Keratinocyte (primary cell): ENCODE measurements around the gene CD81. TPM values are rescaled to one million over a fixed set of nuclear protein-coding genes. Genes with fewer than 3 reads are reported as not detected.

Experiments used
- DNase-seq: peaks from one replicate; pipeline ENCODE4 v3.0.0-alpha.2; 2011; ENCODE audit warnings: low read depth, missing footprints, low spot score
- FAIRE-seq: peaks from 2 replicates; lab custom pipeline; 2011; peaks lifted over from hg19 to GRCh38; lab: Jason Lieb, UNC
- H2AFZ ChIP-seq: 2 replicates; pipeline ENCODE4 v1.6.0; 2012; ENCODE audit warnings: low read length, control low read depth, inconsistent platforms; ENCODE audit not compliant: control insufficient read depth
- H3K27ac ChIP-seq: 2 replicates; pipeline ENCODE4 v1.5.1; 2011; ENCODE audit warnings: low read length; ENCODE audit not compliant: control insufficient read depth, insufficient read depth
- H3K27me3 ChIP-seq: 3 replicates; pipeline ENCODE4 v1.6.0; 2011; ENCODE audit warnings: low read length; ENCODE audit not compliant: control insufficient read depth, insufficient read depth; ENCODE audit errors: extremely low read depth
- H3K36me3 ChIP-seq, 2 experiments: 2 replicates in 1 of 2; 3 replicates in 1 of 2; pipeline ENCODE4 v1.5.1; 2011; ENCODE audit warnings: low read length in 2 of 2, mild to moderate bottlenecking in 1 of 2; ENCODE audit not compliant: control insufficient read depth in 2 of 2, insufficient read depth in 2 of 2; ENCODE audit errors: extremely low read depth in 1 of 2
- H3K4me1 ChIP-seq: 3 replicates; pipeline ENCODE4 v1.5.1; 2011; ENCODE audit warnings: low read length; ENCODE audit not compliant: control insufficient read depth, insufficient read depth; ENCODE audit errors: extremely low read depth
- H3K4me2 ChIP-seq: 3 replicates; pipeline ENCODE4 v1.6.0; 2011; ENCODE audit warnings: low read depth, low read length; ENCODE audit not compliant: control insufficient read depth, insufficient read depth; ENCODE audit errors: extremely low read depth
- H3K4me3 ChIP-seq, 3 experiments: fragments of 200-600 bp in 1 of 3; sonication (generic) in 1 of 3; 2 replicates in 2 of 3; 3 replicates in 1 of 3; pipeline ENCODE4 v1.5.1; 2011 to 2016; ENCODE audit warnings: low read length in 3 of 3, mild to moderate bottlenecking in 3 of 3, control low read depth in 2 of 3, inconsistent platforms in 1 of 3, low read depth in 1 of 3, mixed read lengths in 1 of 3, mixed run types in 1 of 3, moderate library complexity in 1 of 3; ENCODE audit not compliant: control insufficient read depth in 2 of 3, insufficient read depth in 2 of 3; ENCODE audit errors: extremely low read depth in 1 of 3
- H3K79me2 ChIP-seq: 2 replicates; pipeline ENCODE4 v1.6.0; 2012; ENCODE audit warnings: low read length; ENCODE audit not compliant: control insufficient read depth, insufficient read depth
- H3K9ac ChIP-seq: 3 replicates; pipeline ENCODE4 v1.6.0; 2011; ENCODE audit warnings: low read length; ENCODE audit not compliant: control insufficient read depth, insufficient read depth; ENCODE audit errors: extremely low read depth
- H3K9me1 ChIP-seq: 3 replicates; pipeline ENCODE4 v1.6.0; 2011; ENCODE audit warnings: low read length; ENCODE audit not compliant: control insufficient read depth, insufficient read depth; ENCODE audit errors: extremely low read depth
- H3K9me3 ChIP-seq: 2 replicates; pipeline ENCODE4 v1.5.1; 2012; ENCODE audit warnings: low read depth, low read length; ENCODE audit not compliant: control insufficient read depth
- H4K20me1 ChIP-seq: 3 replicates; pipeline ENCODE4 v1.6.0; 2011; ENCODE audit warnings: low read length; ENCODE audit not compliant: control insufficient read depth, insufficient read depth; ENCODE audit errors: extremely low read depth
- EZH2 ChIP-seq: IDR thresholded peaks from one replicate; pipeline ENCODE4 v1.6.1; 2012; ENCODE audit warnings: inconsistent platforms, mild to moderate bottlenecking, low read length, moderate library complexity
- dilution Hi-C: fragments of 300-500 bp; cut with MboI; formaldehyde crosslinking; loops from one replicate; pipeline ENCODE4 v1.7.0; 2020; ENCODE audit warnings: low sequenced_read_pairs; ENCODE audit not compliant: extremely low pct_ligation_motif_present
- polyA plus RNA-seq, 5 experiments: library from polyadenylated mRNA; depleted of rRNA in 3 of 5; stranded (reverse) in 3 of 5; stranded (forward) in 1 of 5; unstranded in 1 of 5; fragments of >200 nt; gene quantifications; 1 replicate in 1 of 5; 2 replicates in 3 of 5; 3 replicates in 1 of 5; pipeline versions ENCODE4 v1.2.1 to v1.2.3, GENCODE V29; 2011 to 2012; ENCODE audit warnings: missing spikeins in 2 of 5, low read depth in 1 of 5, low replicate concordance in 1 of 5
- TF ChIP-seq, protein P1 (sequence below), 3 experiments: IDR thresholded peaks in 1 of 3; conservative IDR thresholded peaks in 1 of 3; optimal IDR thresholded peaks in 1 of 3; 2 replicates in 2 of 3; 3 replicates in 1 of 3; pipeline versions ENCODE3 to v1.5.1; 2011; ENCODE audit warnings: low read length in 3 of 3, mild to moderate bottlenecking in 3 of 3, moderate library complexity in 2 of 3, control low read depth in 1 of 3, inconsistent platforms in 1 of 3; ENCODE audit not compliant: insufficient read depth in 2 of 3; ENCODE audit errors: extremely low read depth in 1 of 3

The CD81 gene
- polyA plus RNA-seq, 1 donor (not counting 4 experiments of a cell fraction or from before 2014, with no cell fraction given): 194 TPM

DNA sequence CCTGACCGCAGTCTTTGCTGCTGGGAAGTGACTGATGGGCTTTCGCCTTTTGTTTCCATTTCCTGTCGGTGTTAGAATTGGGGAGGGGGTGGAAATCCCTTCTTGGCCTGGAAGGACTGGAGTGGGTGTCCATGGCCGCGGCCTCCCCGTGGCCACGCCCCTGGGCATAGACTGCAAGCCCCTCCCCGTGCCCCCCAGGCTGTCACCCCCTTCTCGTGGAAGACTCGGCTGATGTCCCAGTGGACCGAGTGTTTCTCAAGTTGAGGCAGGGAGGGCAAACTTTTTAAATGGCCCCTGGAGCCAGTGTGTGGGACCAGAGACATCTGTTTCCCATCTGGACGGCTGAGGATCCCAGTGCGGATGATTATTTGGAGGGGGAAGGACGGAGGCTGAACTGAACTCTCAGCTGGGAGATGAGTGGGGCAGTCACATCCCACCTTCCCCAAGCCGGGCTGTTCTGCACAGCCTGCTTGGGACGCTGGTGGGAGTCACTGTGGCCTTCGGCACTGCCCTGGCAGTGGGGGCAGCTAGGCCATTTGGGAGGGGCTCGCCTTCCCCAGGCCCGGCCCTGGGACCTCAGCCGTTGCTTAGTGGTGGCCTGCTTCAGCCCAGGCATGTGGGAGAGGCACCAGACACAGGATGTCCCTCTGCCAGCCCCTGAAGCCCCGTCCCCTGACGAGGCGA lies 1.6 kb downstream of the CD81 start:
- Histone ChIP-seq H3K9me3 (no peaks in the 10 kb centered on the region), H2AFZ (no peak overlapping the region), H3K4me3 (peak overlapping the region; percentile 74 to 93 (median 93)), H4K20me1 (peaks cover 41% of the 10 kb centered on the region), H3K9me1 (no peaks in the 10 kb centered on the region), H3K27ac (peak overlapping the region; percentile 68), H3K4me1 (peaks cover 40% of the 10 kb centered on the region), H3K27me3 (no peaks in the 10 kb centered on the region), H3K36me3 (peaks cover 10 to 13% of the 10 kb centered on the region in 2 experiments), H3K4me2 (peak overlapping the region; percentile 97), H3K9ac (peak overlapping the region; percentile 85), H3K79me2 (peaks cover 63% of the 10 kb centered on the region)
- TF ChIP-seq EZH2: no peak
- TF ChIP-seq, protein P1, sequence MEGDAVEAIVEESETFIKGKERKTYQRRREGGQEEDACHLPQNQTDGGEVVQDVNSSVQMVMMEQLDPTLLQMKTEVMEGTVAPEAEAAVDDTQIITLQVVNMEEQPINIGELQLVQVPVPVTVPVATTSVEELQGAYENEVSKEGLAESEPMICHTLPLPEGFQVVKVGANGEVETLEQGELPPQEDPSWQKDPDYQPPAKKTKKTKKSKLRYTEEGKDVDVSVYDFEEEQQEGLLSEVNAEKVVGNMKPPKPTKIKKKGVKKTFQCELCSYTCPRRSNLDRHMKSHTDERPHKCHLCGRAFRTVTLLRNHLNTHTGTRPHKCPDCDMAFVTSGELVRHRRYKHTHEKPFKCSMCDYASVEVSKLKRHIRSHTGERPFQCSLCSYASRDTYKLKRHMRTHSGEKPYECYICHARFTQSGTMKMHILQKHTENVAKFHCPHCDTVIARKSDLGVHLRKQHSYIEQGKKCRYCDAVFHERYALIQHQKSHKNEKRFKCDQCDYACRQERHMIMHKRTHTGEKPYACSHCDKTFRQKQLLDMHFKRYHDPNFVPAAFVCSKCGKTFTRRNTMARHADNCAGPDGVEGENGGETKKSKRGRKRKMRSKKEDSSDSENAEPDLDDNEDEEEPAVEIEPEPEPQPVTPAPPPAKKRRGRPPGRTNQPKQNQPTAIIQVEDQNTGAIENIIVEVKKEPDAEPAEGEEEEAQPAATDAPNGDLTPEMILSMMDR (optimal IDR thresholded peaks at IDR 0.05 in 1 of 3, IDR thresholded peaks at IDR 0.05 in 1 of 3, conservative IDR thresholded peaks at IDR 0.05 in 1 of 3; ENCODE audit: extremely low read depth in 1 of 3, insufficient read depth in 2 of 3, low read length in 3 of 3): no peak
- dilution Hi-C loops: no loop called here
- DNase-seq (no peak), FAIRE-seq (no peak)

GRCh38 chr11:2379466-2380174 lies 2.5 kb downstream of the CD81 start:
- Histone ChIP-seq H3K27me3 (no peaks in the 10 kb centered on the region), H3K79me2 (peaks cover 69% of the 10 kb centered on the region), H3K4me2 (peak overlapping the region; percentile 74), H3K27ac (no peak overlapping the region), H3K4me1 (peaks cover 36% of the 10 kb centered on the region), H2AFZ (no peak overlapping the region), H3K4me3 (peak overlapping the region; percentile 35 to 74 (median 43)), H3K9ac (peak overlapping the region; percentile 37), H3K36me3 (peaks cover 12 to 13% of the 10 kb centered on the region in 2 experiments), H3K9me3 (no peaks in the 10 kb centered on the region), H4K20me1 (peaks cover 44% of the 10 kb centered on the region), H3K9me1 (no peaks in the 10 kb centered on the region)
- TF ChIP-seq, protein P1 (optimal IDR thresholded peaks at IDR 0.05 in 1 of 3, IDR thresholded peaks at IDR 0.05 in 1 of 3, conservative IDR thresholded peaks at IDR 0.05 in 1 of 3; ENCODE audit: extremely low read depth in 1 of 3, insufficient read depth in 2 of 3, low read length in 3 of 3): no peak
- no peak for TF ChIP-seq EZH2
- no peak for DNase-seq
- no peak for FAIRE-seq
- dilution Hi-C loops: no loop called here
